Sigmoid colon (tissue), 7 donors: ENCODE data around the gene VCAN. TPM values are rescaled to one million over a fixed set of nuclear protein-coding genes. Genes with fewer than 3 reads are reported as not detected.

Experiments used
- DNase-seq: peaks from one replicate; pipeline ENCODE4 v3.0.0-alpha.2; 2019
- H3K27ac ChIP-seq, 4 donors: fragments of 200-600 bp; sonication (generic); one replicate each; pipeline ENCODE4 v1.5.1; 2016 to 2019; ENCODE audit warnings: mild to moderate bottlenecking in 1 of 4
- H3K27me3 ChIP-seq, 3 donors: fragments of 200-600 bp; sonication (generic); one replicate each; pipeline ENCODE4 v1.5.1; 2019; ENCODE audit warnings: mild to moderate bottlenecking in 1 of 3
- H3K36me3 ChIP-seq, 4 donors: fragments of 200-600 bp; sonication (generic); one replicate each; pipeline ENCODE4 v1.5.1; 2016 to 2019
- H3K4me1 ChIP-seq, 4 donors: fragments of 200-600 bp; sonication (generic); one replicate each; pipeline ENCODE4 v1.5.1; 2017 to 2019
- H3K4me3 ChIP-seq, 4 donors: fragments of 200-600 bp; sonication (generic); one replicate each; pipeline ENCODE4 v1.5.1; 2017 to 2019; ENCODE audit warnings: mild to moderate bottlenecking in 2 of 4, moderate library complexity in 1 of 4
- H3K9me3 ChIP-seq, 4 donors: fragments of 200-600 bp in 3 of 4; sonication (generic) in 3 of 4; one replicate each; pipeline versions ENCODE4 v1.5.1 to v1.6.1; 2013 to 2019
- EP300 ChIP-seq, 4 donors: sonication (generic); formaldehyde crosslinking; IDR thresholded peaks; one replicate each; pipeline ENCODE4 v1.6.1; 2017; ENCODE audit warnings: antibody characterized with exemption in 4 of 4
- POLR2A ChIP-seq, 2 donors: fragments of 450-650 bp; IDR thresholded peaks; one replicate each; pipeline ENCODE4 v1.6.1; 2016; ENCODE audit warnings: antibody characterized with exemption in 2 of 2, mild to moderate bottlenecking in 2 of 2, moderate library complexity in 2 of 2
- POLR2AphosphoS5 ChIP-seq, 4 donors: sonication (generic); formaldehyde crosslinking; IDR thresholded peaks; one replicate each; pipeline ENCODE4 v1.6.1; 2017; ENCODE audit warnings: antibody characterized with exemption in 4 of 4
- WGBS, 2 donors: extraction: QIAGEN DNeasy Blood & Tissue Kit; methylation state at CpG; one replicate each; pipeline ENCODE4 v1.1.7; 2013; 5-methylcytosine and 5-hydroxymethylcytosine counted together
- intact Hi-C: fragments of 100-400 bp; cut with DNase I; formaldehyde crosslinking; loops from one replicate; pipeline ENCODE4 v1.15.1; 2023
- polyA plus RNA-seq, 3 donors: library from polyadenylated mRNA; stranded (reverse); fragments of 200-250 nt; gene quantifications; one replicate each; pipeline ENCODE4 v1.2.3, GENCODE V29; 2013
- total RNA-seq, 4 donors: library from RNA; depleted of rRNA; stranded (reverse); fragments of >200 nt; gene quantifications; one replicate each; pipeline ENCODE4 v1.1.0, GENCODE V29; 2016
- TF ChIP-seq, protein P1 (sequence below), 4 experiments: fragments of 450-650 bp in 3 of 4; fragments of 200-600 bp in 1 of 4; IDR thresholded peaks; one replicate each; pipeline ENCODE4 v1.5.1; 2016 to 2019; ENCODE audit warnings: antibody characterized with exemption in 4 of 4, mild to moderate bottlenecking in 3 of 4, moderate library complexity in 2 of 4
- donor health status: healthy with polysubstance abuse.
- donor health status: Bipolar disorder and iron deficiency.
- donor health status: healthy.

VCAN gene
- total and polyA plus RNA-seq, 7 donors = 0.69 to 115 (median 37.5) TPM

DNA sequence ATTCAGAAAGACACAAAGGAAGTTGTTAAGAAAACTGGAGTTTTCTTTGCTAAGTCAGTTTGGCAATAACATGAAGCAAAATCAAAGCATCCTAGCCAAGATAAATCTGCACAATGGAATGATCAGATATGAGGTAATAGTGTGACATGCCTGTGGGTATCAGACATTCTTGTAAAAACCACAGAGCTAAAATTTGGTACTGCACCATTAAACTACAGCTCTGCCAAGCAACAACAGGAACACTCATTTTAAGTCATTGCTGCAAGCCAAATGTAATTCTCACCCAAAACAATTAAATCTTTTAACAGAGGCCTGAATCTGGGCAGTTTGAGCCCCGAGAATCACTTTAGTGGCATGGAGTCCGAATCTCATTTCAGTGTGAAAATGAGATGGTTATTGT lies 96.6 kb downstream of the VCAN start:
- H3K4me3 ChIP-seq = no peak overlapping the region
- H3K9me3 ChIP-seq = no peaks in the 10 kb centered on the region
- no peaks in the 10 kb centered on the region for H3K4me1 ChIP-seq
- no peak for TF ChIP-seq POLR2AphosphoS5 (IDR thresholded peaks at IDR 0.05)
- TF ChIP-seq POLR2A (IDR thresholded peaks at IDR 0.05) = no peak
- TF ChIP-seq EP300 (IDR thresholded peaks at IDR 0.05) = no peak
- DNase-seq = no peak
- WGBS, 2 donors = 59 to 75% methylated on average over 2 of the region's 2 CpGs
- H3K27me3 ChIP-seq = no peaks in the 10 kb centered on the region
- no peaks in the 10 kb centered on the region for H3K36me3 ChIP-seq
- H3K27ac ChIP-seq = no peak overlapping the region
- intact Hi-C loops = no loop called here

DNA sequence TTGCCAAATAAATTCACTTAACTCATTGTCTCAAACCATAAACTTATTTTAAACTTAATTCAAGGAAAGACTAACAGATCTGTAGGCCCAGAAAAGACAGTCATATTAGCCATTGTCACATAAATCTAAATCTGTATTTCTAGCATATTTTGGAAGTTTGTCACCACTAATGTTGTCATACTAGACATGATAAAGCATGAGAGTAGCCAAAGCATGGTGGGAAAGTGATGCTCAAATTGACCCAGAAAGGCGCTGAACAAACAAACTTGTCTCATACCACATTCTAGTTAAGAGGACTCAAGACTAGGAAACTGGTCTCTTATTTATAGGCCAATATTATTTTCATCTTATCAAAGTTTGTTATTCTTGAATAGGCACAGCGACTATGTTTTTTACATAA lies 99.4 kb downstream of the VCAN start:
- no peak overlapping the region for H3K4me3 ChIP-seq
- WGBS, 2 donors = 91 to 94% methylated on average over 2 of the region's 2 CpGs
- no peak for TF ChIP-seq EP300 (IDR thresholded peaks at IDR 0.05)
- TF ChIP-seq, protein P1, sequence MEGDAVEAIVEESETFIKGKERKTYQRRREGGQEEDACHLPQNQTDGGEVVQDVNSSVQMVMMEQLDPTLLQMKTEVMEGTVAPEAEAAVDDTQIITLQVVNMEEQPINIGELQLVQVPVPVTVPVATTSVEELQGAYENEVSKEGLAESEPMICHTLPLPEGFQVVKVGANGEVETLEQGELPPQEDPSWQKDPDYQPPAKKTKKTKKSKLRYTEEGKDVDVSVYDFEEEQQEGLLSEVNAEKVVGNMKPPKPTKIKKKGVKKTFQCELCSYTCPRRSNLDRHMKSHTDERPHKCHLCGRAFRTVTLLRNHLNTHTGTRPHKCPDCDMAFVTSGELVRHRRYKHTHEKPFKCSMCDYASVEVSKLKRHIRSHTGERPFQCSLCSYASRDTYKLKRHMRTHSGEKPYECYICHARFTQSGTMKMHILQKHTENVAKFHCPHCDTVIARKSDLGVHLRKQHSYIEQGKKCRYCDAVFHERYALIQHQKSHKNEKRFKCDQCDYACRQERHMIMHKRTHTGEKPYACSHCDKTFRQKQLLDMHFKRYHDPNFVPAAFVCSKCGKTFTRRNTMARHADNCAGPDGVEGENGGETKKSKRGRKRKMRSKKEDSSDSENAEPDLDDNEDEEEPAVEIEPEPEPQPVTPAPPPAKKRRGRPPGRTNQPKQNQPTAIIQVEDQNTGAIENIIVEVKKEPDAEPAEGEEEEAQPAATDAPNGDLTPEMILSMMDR (IDR thresholded peaks at IDR 0.05) = no peak
- no peak for TF ChIP-seq POLR2AphosphoS5 (IDR thresholded peaks at IDR 0.05)
- no peak for TF ChIP-seq POLR2A (IDR thresholded peaks at IDR 0.05)
- DNase-seq = no peak
- H3K27me3 ChIP-seq = no peaks in the 10 kb centered on the region
- H3K36me3 ChIP-seq = no peaks in the 10 kb centered on the region
- H3K27ac ChIP-seq = no peak overlapping the region
- H3K9me3 ChIP-seq = no peaks in the 10 kb centered on the region
- intact Hi-C loops = no loop called here
- H3K4me1 ChIP-seq = no peaks in the 10 kb centered on the region

DNA sequence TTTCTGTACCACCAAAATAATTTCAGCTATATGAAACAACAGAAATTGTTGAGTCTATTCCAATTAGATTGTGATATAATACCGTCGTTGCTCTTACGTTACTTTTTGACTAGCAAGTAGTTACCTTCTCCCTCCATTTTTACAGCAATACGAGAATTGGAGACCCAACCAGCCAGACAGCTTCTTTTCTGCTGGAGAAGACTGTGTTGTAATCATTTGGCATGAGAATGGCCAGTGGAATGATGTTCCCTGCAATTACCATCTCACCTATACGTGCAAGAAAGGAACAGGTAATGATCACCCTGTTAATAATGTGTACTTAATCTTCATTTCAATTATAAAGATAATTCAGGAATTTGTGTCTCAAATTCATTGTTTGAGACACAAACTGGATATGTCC lies 100.7 kb downstream of the VCAN start:
- Histone ChIP-seq H3K9me3 (peaks cover 0 to 4% (median 0%) of the 10 kb centered on the region in 4 donors), H3K27me3 (no peaks in the 10 kb centered on the region), H3K27ac (no peak overlapping the region), H3K4me3 (no peak overlapping the region), H3K4me1 (no peaks in the 10 kb centered on the region), H3K36me3 (no peaks in the 10 kb centered on the region)
- TF ChIP-seq EP300 (IDR thresholded peaks at IDR 0.05) = no peak
- TF ChIP-seq, protein P1 (IDR thresholded peaks at IDR 0.05) = no peak
- intact Hi-C loops = no loop called here
- DNase-seq = no peak
- 80% methylated on average over 5 of the region's 5 CpGs for WGBS, 2 donors

DNA sequence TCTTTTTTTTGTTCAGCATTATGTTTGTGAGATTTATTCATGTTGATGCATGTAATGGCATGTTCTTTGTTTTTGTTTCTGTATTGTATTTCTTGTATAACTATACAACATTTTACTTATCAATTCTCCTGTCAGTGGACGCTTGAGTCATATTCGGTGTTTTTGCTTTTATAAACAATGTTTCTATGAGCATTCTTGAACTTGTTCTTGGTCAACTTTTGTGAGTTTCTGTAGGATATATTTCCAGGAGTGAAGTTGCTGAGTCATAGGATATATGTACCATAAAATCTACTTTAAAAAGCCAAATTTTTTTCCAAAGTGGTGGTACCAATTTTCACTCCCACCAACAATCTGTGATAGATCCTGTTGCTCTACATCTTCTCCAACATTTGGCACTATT lies 104.8 kb downstream of the VCAN start:
- intact Hi-C loops = no loop called here
- WGBS, 2 donors = 32 to 82% methylated on average over 2 of the region's 2 CpGs
- H3K9me3 ChIP-seq = peaks cover 0 to 4% (median 0%) of the 10 kb centered on the region in 4 donors

DNA sequence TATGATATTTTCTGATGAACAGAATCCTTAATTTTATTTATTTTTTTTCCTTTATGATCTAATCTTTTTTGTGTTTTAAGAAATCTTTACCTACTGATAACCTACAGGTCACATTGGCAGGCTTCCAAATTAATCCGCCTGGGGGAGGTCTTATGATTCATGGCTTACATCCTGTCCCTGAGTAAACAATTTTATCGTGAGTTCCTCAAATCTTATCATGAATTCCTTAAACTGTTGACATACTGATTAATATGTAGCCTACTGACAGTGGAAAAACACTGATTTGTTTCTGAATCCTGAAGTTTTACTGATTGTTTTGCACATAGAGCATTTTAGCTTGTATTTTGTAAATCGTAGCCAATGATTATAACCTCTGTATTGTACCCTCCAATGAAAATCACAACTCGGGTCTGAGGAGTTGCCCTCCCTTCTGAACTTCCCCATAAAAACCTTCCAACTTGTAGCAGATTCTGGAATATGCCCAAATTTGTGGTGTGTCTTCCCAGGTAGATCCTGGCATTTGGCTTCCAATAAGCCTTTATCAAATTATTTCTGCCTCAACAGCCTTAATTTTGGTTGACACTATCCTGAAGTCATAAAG lies 105.6 kb downstream of the VCAN start:
- TF ChIP-seq EP300 (IDR thresholded peaks at IDR 0.05) = no peak
- TF ChIP-seq, protein P1 (IDR thresholded peaks at IDR 0.05) = no peak
- TF ChIP-seq POLR2A (IDR thresholded peaks at IDR 0.05) = no peak
- no peak for TF ChIP-seq POLR2AphosphoS5 (IDR thresholded peaks at IDR 0.05)
- Histone ChIP-seq H3K4me1 (no peaks in the 10 kb centered on the region), H3K4me3 (no peak overlapping the region), H3K36me3 (no peaks in the 10 kb centered on the region), H3K27me3 (no peaks in the 10 kb centered on the region), H3K27ac (no peak overlapping the region), H3K9me3 (peaks cover 0 to 4% (median 0%) of the 10 kb centered on the region in 4 donors)
- 13 to 56% methylated on average over 4 of the region's 4 CpGs for WGBS, 2 donors
- no peak for DNase-seq
- intact Hi-C loops = no loop called here

More for the DNA sequence above, 104.8 kb downstream of the VCAN start:
- TF ChIP-seq, protein P1 (IDR thresholded peaks at IDR 0.05) = no peak
- TF ChIP-seq POLR2AphosphoS5 (IDR thresholded peaks at IDR 0.05) (no peak), EP300 (IDR thresholded peaks at IDR 0.05) (no peak), POLR2A (IDR thresholded peaks at IDR 0.05) (no peak)
- DNase-seq = no peak
- Histone ChIP-seq H3K4me1 (no peaks in the 10 kb centered on the region), H3K36me3 (no peaks in the 10 kb centered on the region), H3K27ac (no peak overlapping the region), H3K27me3 (no peaks in the 10 kb centered on the region), H3K4me3 (no peak overlapping the region)
